Smooth muscle cell of the brain vasculature (primary cell): ENCODE results near the gene CHAC1.
"Not testable (repeated sequence)": the region's sequence is repeated elsewhere in the genome, so short reads cannot be mapped to it uniquely, and the experiment has no call there.

Source experiments
- DNase-seq: peaks from one replicate; pipeline ENCODE4 v3.0.0-alpha.2; 2012; ENCODE audit warnings: low read depth, low spot score

Gene CHAC1

DNA sequence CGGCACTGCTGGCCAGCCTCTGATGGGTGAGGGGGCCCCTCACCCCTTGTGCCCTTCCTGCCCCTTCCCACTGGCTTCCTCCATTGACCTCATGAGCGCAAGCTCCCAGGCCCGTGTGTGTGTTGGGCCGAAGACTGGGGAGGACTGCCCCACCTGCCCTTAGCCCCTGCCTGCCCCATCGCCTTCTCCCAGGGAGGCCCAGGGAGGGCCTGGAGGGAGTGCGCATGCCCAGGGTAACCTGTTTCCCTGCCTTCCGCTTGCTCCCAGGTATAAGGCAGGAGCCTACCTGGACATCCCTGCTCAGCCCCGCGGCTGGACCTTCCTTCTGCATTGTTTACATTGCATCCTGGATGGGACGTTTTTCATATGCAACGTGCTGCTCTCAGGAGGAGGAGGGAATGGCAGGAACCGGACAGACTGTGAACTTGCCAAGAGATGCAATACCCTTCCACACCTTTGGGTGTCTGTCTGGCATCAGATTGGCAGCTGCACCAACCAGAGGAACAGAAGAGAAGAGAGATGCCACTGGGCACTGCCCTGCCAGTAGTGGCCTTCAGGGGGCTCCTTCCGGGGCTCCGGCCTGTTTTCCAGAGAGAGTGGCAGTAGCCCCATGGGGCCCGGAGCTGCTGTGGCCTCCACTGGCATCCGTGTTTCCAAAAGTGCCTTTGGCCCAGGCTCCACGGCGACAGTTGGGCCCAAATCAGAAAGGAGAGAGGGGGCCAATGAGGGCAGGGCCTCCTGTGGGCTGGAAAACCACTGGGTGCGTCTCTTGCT is 15.3 kb upstream of the CHAC1 start:
- DNase-seq = no peak

DNA sequence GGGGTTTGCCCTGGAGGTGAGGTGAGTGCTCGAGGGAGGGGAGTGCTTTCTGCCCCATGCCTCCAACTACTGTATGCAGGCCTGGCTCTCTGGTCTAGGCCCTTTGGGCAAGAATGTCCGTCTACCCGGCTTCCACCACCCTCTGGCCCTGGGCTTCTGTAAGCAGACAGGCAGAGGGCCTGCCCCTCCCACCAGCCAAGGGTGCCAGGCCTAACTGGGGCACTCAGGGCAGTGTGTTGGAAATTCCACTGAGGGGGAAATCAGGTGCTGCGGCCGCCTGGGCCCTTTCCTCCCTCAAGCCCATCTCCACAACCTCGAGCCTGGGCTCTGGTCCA is 14.8 kb upstream of the CHAC1 start:
- DNase-seq = no peak

DNA sequence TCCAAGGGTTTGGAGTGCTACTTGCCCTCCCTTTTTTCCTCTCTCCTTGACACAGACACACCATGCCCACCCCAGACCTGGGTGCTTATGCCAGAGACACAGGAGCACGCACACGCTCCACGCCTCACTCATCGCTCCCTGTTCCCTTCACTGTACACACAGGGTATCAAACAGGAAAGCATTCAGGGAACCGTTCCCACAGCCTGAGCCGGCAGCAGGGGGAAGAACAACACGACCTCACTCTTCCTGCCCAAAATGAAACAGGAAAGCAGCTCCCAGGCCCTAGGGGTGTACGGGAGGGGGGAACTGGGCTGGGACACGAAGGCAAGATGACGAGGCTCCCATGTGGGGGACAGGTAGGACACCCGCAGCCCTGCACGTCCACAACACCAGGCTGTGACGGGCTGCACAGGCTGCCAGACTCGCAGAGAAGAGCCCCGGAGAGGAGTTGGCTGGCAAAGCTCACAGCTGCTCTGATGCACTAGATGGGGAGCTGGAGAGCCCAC is 12.9 kb upstream of the CHAC1 start:
- no peak for DNase-seq

DNA sequence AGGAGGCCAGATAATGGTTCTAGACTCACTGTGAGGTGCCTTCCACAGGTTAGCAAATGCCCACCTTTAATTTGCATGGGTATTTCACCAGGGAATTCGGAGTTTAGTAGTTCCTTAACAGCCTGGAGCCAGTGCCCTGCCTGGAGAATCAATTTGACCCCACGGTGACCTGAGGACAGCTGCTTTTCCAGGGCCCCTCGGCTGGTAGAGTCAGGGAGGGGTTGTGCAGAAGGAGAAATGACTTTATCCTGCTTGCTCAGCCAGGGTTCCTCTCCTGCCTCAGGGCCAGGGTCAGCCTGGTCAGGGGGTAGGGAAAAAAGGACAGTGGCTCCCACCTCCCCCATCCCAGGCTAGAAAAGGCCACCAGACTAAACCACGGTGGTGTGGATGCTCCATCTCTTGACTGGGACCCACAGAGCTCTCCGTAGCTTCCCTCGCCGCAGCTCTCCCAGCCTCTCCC is 12.2 kb upstream of the CHAC1 start:
- no peak for DNase-seq

DNA sequence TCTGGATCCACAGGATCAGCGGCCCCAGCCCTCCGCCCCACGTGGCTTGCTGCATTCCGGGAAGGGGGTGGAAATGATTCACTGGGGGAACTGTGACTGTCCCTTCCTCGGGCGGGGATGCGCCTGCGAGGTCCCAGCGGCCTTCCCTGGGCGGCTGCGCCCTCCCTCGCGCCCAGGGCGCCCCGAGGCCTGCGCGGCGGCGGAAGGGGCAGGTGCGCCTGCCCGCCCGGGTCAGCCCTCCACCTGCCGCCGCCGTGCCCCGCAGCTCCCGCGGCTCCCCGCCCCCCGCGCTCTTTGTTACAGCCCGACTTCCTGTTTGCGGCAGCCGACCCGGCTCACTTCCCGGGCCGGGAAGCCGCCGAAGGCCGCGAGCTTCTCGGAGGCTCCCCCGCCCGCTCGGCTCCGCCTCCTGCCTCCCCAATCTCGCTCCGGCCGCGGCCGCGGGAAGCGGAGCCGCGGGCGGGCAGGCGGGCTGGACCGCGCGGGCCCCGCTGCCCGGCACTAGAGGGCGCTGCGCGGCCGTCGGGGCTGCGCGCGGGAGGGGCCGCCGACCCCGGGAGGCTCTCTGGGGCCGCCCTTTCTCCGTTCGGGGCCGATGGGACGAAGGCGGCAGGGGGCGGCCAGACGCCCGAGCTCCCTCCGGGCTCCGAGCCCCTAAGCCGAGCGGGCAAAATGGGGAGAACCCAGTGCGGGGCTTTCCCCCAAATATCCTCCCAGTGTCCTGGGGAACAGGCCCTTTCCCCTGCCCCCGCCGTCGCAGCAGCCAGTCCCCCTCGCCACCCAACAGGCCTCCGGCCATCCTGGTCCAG is 11.5 kb upstream of the CHAC1 start:
- no peak for DNase-seq

DNA sequence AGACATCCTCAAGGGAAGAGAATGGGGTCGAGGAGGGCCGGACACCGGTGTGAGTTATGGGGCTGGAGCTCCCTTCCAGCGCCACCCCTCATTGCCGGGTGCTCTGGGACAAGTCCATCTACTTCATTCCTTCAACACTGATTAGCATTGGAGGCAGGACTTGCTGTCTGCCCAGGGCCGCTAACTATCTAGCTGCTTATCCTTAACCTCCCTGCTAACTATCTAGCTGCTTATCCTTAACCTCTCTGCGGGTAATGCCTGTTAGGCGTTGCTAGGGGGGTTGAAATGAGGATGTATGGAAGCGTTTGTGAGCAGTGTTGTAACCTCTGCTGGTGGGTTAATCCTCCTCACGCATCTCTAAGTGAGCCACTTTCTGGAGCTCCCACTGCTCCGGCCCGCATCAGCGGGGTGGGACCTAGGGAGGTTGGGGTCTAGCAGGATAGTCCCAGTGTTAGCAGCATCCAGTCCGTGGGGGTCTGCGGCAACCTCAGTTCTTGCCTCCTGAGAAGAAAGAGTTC is 10.9 kb upstream of the CHAC1 start:
- DNase-seq = no peak

DNA sequence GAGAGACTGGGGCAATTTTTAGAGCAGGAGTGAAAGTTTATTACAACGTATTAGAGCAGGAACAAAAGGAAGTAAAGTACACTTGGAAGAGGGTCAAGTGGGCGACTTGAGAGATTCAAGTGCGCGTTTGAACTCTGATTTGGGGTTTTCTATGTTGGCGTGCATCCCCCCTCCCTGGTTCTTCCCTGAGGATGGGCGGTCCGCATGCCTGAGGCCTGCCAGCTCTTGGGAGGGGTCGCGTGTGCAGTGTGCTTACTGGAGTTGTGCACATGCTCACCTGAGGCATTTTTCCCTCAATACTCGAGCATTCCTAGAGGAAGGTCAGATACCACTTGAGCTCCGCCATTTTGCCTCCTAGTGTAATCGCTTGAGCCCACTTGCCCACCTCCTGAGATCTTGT is 10.4 kb upstream of the CHAC1 start:
- DNase-seq = no peak

DNA sequence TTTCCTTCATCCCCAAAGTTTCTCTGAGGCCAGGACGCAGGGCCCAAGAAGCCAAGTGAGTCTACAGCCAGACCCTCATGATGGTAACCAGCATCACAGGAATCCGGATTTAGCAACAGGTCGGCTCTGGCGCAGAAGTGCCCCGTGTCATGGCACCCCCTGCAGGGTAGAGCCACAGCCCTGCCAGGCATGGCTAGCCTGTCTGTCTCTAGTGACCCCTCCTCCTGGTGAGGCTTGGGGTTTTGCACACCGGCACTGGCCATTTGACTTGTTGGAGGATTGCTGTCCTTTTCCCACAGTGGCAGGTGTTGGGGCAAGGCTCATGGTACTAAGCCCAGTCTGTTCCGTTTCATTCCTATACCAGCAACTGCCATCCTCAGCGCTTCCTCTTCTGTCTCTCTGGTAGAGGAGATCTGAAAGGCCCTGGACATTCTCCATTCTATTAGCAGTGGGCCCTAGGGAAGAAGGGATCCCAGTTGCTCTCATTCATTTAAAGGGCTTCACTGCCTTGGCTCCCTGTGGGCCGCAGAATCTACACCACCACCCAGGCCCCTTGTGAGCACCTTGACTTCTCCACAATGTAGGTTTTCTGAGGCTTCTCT is 9.4 kb upstream of the CHAC1 start:
- DNase-seq = no peak

DNA sequence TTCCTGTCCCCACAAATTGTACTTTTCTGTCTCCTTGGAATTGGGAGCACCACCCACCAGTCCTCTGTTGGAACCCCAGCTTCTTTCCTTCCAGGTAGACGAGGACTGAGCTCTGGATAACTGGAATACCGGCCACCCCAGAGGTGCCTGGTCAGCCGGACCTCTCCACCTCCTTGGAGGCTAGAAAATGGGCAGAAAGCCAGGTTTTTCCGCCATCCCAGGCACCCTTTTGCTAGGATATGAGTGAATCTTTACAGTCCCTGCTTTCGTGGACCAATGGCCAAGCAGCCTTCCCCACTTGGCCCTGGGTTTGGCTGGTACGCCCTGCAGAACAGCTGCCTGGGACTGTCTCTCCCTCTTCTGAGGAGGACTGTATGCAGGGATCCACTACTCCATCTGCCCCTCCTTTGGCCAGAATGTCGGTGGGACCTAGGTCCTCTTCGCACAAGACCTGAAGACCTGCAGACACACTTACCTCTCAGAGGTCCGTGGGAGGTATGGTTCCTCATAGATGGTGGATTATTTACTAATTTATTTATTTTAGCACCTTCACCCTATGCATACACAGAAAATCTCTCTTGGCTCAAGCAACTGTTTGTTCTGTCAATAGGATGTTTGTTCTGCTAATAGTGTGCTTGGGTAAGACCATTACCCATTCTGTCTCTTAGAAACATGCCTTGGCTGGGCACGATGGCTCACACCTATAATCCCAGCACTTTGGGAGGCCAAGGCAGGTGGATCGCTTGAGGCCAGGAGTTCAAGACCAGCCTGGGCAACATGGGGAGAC is 8.6 kb upstream of the CHAC1 start:
- DNase-seq = no peak

DNA sequence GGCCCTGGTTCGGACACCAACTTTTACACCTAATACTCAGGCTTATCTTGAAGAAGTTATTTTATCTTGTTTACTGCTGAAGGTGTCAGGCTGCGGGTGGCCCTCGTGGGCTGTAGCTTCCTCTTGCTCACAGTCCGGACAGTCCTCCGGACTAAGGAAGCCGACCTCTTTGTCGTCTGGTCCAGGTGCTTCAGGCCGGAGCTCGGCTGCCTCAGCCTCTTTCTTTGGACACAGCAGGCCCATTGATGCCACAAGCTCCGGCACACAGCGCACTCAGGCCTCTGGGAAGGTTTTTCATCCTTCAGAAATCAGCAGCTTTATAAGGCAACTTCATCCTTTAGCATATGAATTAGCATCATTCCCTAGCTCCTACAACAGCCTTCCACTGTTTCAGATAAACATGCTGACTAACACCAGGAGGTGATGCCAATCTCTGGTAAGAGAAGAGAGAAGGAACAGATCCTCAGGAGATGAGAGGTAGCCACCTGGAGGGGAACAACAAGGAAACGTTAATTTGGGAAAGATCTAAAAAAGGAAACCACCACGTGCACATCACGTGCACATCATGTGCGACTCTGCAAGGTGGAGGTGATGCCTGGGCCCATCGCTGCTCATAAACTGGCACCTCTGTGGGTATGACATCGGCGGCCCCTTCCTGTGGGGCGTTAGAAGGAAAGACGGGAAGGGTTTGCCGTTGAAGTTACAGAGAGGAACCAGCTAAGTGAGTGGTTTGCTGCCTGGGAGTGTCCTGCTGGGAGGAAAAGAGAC is 4.4 kb upstream of the CHAC1 start:
- DNase-seq = no peak

DNA sequence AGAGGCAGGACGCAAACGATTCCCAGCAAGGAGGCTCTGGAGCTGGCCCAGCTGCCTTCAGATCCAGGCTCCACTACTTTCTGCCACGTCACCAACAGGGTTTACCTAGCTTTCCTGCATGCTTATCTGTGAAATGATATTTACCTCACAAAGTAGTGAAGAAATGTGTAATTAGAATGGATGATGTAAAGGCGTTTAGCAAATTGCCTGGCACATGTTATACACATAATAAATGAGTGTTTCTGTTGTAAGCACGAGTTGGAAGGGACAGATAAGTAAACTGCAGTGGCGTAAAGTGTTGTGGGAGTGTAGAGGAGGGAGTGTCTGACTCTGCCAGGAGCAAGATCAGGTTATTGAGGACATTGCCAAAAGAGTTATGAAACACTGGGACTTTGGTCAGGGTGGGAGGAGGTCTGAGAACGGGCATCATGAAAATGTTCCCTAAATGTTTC is 3.5 kb upstream of the CHAC1 start:
- DNase-seq = no peak

DNA sequence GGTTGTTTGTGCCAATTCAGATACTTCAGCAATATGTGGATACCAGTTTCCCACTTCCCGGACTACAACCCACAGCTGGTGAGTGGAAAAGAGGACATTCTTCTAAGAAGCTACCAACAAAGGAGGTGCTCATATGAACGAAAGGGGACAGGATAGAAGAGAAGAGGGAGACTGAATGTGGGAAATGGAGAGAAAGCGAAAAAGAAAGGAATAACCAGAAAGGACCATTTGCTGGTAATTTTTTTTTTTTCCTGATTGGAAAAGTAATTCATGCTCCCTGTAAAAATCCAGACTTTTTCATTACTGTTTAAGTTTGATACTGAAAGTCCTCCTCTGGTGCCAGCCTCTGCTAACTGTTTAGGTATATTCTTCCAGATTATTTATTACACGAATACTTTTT is 1.5 kb upstream of the CHAC1 start:
- DNase-seq = no peak

DNA sequence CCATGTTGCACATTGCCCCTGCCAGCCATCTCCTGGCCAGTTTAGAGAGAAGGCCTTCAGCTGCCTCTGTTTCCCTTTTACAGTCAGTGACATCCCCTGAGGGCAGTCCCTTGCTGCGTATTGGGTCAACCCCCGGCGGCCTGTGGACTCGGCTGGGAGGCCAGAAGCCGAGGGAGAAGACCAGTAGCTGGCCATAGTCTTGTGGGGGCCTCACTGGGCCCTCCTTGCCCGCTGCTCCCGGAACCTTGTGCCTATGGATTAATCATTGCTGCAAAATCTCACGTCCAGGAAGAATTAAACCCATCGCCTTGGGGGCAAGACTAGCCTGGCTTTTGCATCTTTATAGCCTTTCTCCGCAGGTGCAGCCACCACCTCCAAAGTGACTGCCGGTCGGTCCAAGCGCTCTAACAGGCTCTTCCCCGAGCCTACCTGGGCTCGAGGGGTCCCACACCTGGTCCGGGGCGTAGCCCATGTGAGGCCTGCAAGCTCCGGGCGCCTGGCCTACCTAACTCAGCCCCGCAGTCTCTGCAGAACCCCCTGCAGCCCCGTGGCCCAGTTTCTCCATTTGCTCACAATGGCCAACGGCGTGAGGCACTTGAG is 870 bp upstream of the CHAC1 start:
- DNase-seq = no peak

DNA sequence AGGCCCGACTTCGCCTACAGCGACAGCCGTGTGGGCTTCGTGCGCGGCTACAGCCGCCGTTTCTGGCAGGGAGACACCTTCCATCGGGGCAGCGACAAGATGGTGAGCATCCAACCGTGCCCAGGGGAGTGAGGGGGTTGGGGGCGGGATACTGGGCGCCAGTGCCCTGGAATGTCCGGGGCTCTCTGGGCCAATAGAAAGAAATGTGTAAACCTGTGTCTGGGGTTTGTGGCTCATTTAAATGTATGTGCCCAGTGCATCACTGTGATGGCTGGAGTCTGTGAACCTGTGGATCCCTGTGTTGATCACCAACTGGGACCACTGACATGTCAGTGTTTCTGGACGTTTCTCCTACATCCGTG is 423 bp downstream of the CHAC1 start:
- DNase-seq = no peak

DNA sequence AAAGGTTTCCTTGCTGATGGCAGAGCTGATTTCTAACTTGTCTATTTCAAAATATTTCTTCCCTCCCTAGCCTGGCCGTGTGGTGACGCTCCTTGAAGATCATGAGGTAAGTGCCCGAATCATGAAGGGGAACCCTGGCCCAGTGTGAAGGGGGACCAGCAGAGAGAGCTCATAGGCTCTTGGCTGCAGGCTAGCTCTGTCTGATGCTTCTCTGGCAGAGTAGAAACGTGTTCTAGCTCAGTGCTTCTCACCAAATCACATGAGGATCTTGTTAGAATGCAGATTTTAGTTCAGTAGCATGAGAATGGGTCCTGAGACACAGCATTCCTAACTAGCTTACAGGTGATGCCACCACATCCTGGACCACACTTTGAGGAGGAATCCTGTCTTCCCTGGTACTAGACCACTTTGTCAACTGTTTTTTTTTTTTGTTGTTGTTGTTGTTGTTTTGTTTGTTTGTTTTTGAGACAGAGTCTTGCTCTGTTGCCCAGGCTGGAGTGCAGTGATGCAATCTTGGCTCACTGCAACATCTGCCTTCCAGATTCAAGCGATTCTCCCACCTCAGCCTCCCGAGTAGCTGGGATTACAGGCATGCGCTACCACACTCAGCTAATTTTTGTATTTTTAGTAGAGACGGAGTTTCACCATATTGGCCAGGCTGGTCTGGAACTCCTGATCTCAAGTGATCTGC is 1.0 kb downstream of the CHAC1 start:
- not testable (repeated sequence) for DNase-seq

DNA sequence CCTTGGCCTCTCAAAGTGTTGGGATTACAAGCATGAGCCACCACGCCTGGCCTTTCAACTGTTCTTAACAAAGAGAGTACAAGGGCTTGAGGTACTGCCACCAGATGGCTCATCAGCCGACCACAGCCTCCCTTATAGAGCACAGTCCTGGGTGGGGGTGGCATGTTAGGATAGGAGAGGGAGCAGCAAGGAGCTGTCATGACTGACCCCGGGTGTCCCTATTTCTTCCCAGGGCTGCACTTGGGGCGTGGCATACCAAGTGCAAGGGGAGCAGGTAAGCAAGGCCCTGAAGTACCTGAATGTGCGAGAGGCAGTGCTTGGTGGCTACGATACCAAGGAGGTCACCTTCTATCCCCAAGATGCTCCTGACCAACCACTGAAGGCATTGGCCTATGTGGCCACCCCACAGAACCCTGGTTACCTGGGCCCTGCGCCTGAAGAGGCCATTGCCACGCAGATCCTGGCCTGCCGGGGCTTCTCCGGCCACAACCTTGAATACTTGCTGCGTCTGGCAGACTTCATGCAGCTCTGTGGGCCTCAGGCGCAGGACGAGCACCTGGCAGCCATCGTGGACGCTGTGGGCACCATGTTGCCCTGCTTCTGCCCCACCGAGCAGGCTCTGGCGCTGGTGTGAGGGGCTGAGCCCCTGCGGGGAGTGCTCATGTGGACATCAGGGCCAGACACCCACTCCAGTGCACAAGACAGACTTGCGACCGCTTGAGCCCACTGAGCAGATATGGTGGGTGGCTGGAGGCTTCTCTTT is 2.1 kb downstream of the CHAC1 start:
- DNase-seq = no peak

DNA sequence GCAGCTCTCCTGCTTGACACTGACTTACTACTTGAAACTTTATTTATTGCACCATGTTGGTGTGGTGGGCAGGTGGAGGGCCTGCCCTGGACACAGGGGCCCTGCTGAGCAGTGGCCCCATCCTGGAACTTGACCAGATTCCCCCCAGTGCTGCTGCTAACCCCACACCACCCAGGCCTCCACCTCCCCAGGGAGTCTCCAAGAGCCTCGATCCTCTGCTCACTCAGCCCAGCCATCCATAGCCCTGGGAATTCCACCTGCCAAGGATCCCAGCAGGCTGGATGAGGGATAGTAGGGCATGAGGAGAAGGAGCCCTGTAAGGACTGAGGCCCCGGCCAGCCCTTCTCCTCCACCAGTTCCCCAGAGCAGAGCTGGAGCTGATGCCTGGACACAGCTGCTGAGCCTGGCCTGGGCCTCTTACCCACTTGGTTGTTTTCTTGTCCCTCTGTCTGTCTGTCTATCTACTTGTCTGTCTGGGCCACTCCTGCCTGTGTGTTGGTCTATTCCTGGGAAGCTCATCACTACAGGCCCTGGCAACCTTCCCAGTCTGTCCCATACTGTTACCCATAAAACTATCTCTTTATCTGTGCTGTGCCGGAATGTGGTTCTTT is 2.8 kb downstream of the CHAC1 start:
- DNase-seq = no peak

DNA sequence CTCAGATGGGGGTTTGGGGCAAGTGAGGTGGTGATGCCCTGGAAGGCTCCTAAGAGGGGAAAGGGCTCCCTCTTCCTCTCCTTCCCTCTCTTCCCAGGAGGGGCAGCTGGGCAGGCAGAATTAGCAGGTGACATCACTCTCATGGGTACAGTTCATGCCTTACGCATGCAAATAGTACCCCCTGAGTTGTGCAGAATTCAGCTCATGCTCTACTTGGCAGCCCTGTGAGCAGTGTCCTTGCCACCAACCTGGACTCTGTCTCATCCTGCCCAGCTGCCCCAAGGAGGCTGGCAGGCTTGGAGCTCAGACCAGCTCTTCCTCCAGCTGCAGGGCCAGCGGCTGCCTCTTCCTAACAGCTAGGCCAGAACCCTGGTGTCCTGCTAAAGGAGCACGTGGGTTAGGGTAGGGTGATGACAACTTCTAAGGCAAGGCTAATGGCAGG is 3.3 kb downstream of the CHAC1 start:
- DNase-seq = no peak
